ENCODE measurements around the gene LBHD2.

DNA sequence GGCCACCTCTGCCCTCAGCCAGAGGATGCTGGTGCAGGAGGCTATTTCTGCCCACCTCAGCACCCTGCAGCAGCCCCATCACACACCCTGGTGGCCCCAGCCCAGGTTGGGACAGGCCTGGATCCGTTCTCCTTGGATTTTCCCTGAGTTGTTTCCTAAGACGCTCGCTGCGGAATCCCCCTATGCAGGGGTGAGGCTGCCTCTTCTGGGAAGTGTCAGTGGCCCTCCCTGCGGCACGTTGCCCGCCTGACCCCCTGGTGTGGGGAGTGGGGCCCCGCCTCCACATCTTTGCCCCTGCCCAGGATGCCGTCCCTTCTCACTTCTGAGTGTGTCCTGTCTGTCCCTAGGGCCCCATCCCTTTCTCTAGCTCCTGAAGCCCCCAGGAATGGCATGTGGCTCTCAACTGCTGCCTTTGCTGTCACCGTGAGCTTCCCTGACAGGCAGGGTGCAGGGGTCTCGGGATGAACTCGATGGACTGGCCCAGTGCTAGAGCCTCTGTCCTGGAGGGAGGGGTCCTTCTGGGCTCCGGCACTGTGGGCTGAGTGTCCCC is 9.9 kb downstream of the LBHD2 start:
- no peak for TF ChIP-seq POLR2A (IDR thresholded peaks at IDR 0.05)
- TF ChIP-seq, protein P1, sequence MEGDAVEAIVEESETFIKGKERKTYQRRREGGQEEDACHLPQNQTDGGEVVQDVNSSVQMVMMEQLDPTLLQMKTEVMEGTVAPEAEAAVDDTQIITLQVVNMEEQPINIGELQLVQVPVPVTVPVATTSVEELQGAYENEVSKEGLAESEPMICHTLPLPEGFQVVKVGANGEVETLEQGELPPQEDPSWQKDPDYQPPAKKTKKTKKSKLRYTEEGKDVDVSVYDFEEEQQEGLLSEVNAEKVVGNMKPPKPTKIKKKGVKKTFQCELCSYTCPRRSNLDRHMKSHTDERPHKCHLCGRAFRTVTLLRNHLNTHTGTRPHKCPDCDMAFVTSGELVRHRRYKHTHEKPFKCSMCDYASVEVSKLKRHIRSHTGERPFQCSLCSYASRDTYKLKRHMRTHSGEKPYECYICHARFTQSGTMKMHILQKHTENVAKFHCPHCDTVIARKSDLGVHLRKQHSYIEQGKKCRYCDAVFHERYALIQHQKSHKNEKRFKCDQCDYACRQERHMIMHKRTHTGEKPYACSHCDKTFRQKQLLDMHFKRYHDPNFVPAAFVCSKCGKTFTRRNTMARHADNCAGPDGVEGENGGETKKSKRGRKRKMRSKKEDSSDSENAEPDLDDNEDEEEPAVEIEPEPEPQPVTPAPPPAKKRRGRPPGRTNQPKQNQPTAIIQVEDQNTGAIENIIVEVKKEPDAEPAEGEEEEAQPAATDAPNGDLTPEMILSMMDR (IDR thresholded peaks at IDR 0.05), result no peak

All from thyroid gland (tissue), 4 donors.